Measurements from ENCODE around the gene BTBD6. TPM values are rescaled to one million over a fixed set of nuclear protein-coding genes. Genes with fewer than 3 reads are reported as not detected.

Gene BTBD6
- polyA plus RNA-seq, 1 experiment, result 27.3 TPM

- CTCF ChIA-PET, result interaction anchor here (1.1 kb wide), 1 partner anchor 210 kb away, joined by 3 read pairs; no protein-coding TSS in a partner anchor
- no peak for DNase-seq (ENCODE audit: low read depth, low spot score)
- no peaks in the 10 kb centered on the region; the same call in 1 of the 2 replicates for H3K9me3 ChIP-seq (ENCODE audit: control insufficient read depth, insufficient read depth, low read length)
- H3K4me3 ChIP-seq (ENCODE audit: low read depth, low read length), result peak overlapping the region; percentile 92
- no peaks in the 10 kb centered on the region for H3K27me3 ChIP-seq (ENCODE audit: control insufficient read depth, insufficient read depth, low read length)
- POLR2A ChIA-PET, result interaction anchor here (0.6 to 1.5 kb wide), 5 partner anchors 14 to 93 kb away, joined by 3 to 23 read pairs (median 9); partner anchors contain the start of genes BTBD6 and PACS2
- no peak for TF ChIP-seq CTCF (IDR thresholded peaks at IDR 0.05; ENCODE audit: low read depth, low read length)
- peak overlapping the region; percentile 39 for H3K27ac ChIP-seq (ENCODE audit: low read depth, low read length)
Observed at GRCh38 chr14:105299654-105300541, 51.6 kb downstream of the BTBD6 start.

Other genes starting within 250 kb of the BTBD6 start
- 6.8 and 7.8 TPM in 2 replicates for gene CDCA4, start 227.4 kb upstream of the BTBD6 start, polyA plus RNA-seq (2011; rRNA removed)
- gene GPR132, start 183.1 kb upstream of the BTBD6 start, polyA plus RNA-seq (2011; rRNA removed), result 0.07 and 0.14 TPM in 2 replicates
- 0.17 and 0.22 TPM in 2 replicates for gene JAG2, start 79.8 kb upstream of the BTBD6 start, polyA plus RNA-seq (2011; rRNA removed)
- 7.2 and 11.0 TPM in 2 replicates for gene NUDT14, start 67.2 kb upstream of the BTBD6 start, polyA plus RNA-seq (2011; rRNA removed)
- 6.3 and 8.1 TPM in 2 replicates for gene BRF1, start 52.5 kb downstream of the BTBD6 start, polyA plus RNA-seq (2011; rRNA removed)
- 13.0 and 16.1 TPM in 2 replicates for gene PACS2, start 66.2 kb downstream of the BTBD6 start, polyA plus RNA-seq (2011; rRNA removed)
- gene TEX22, start 150.0 kb downstream of the BTBD6 start, polyA plus RNA-seq (2011; rRNA removed), result 0.05 and 0.14 TPM in 2 replicates
- 36.0 and 48.0 TPM in 2 replicates for gene MTA1, start 171.3 kb downstream of the BTBD6 start, polyA plus RNA-seq (2011; rRNA removed)
- gene CRIP2, start 226.3 kb downstream of the BTBD6 start, polyA plus RNA-seq (2011; rRNA removed), result 28.2 and 43.8 TPM in 2 replicates
- 0.74 and 0.86 TPM in 2 replicates for gene CRIP1, start 238.4 kb downstream of the BTBD6 start, polyA plus RNA-seq (2011; rRNA removed)
- gene TEDC1, start 242.7 kb downstream of the BTBD6 start, polyA plus RNA-seq (2011; rRNA removed), result 1.7 and 1.9 TPM in 2 replicates

Measured in AG04450 (cell line).